Stimulated activated effector memory CD8-positive, alpha-beta T cell treated with anti-CD3 and anti-CD28 coated beads, Interleukin-12 subunit alpha, Interleukin-12 subunit beta, amount 100 ng/mL, for 72 hours (primary cell): ENCODE data around the gene JAGN1.
"Not testable (repeated sequence)": the region's sequence is repeated elsewhere in the genome, so short reads cannot be mapped to it uniquely, and the experiment has no call there.

Source experiments
- ATAC-seq: fragments of 150-1000 bp; cut with Tn5 transposase; 2 replicates; pipeline ENCODE4 v1.10.0; 2021
- DNase-seq, 2 donors: peaks; one replicate each; pipeline ENCODE4 v3.0.0; 2021 to 2022; ENCODE audit warnings: low spot score in 2 of 2
- H3K27ac Mint-ChIP-seq: one replicate; pipeline ENCODE4 v1.8.0; 2022; ENCODE audit warnings: mild to moderate bottlenecking, mixed read lengths
- H3K36me3 Mint-ChIP-seq: one replicate; pipeline ENCODE4 v1.8.0; 2022; ENCODE audit warnings: mild to moderate bottlenecking, mixed read lengths
- H3K4me1 Mint-ChIP-seq: one replicate; pipeline ENCODE4 v1.8.0; 2022; ENCODE audit warnings: mixed read lengths
- H3K4me3 Mint-ChIP-seq: one replicate; pipeline ENCODE4 v1.8.0; 2022; ENCODE audit warnings: mild to moderate bottlenecking, mixed read lengths
- H3K9me3 Mint-ChIP-seq: one replicate; pipeline ENCODE4 v1.8.0; 2022; ENCODE audit warnings: mixed read lengths

JAGN1 gene

GRCh38 chr3:9890249-9891071, at the start of gene JAGN1:
TSS of gene JAGN1 (plus strand) at chr3:9890610. CDS start at chr3:9890723, 113 bp downstream.
- Mint-ChIP-seq H3K9me3 (no peaks in the 10 kb centered on the region), H3K4me1 (peaks cover 37% of the 10 kb centered on the region), H3K27ac (peak within 1 kb of the TSS; percentile 99), H3K4me3 (peak within 1 kb of the TSS; percentile 89), H3K36me3 (peaks cover 53% of the 10 kb centered on the region)
- DNase-seq (peak; percentile 92 to 98), ATAC-seq (peak; percentile 89)

- Mint-ChIP-seq H3K4me1 (peaks cover 26% of the 10 kb centered on the region), H3K9me3 (no peaks in the 10 kb centered on the region), H3K27ac (no peak overlapping the region), H3K4me3 (no peak overlapping the region), H3K36me3 (peaks cover 75% of the 10 kb centered on the region)
- ATAC-seq (no peak), DNase-seq (no peak)
Measured at GRCh38 chr3:9841015-9841414, 49.4 kb upstream of the JAGN1 start.

DNA sequence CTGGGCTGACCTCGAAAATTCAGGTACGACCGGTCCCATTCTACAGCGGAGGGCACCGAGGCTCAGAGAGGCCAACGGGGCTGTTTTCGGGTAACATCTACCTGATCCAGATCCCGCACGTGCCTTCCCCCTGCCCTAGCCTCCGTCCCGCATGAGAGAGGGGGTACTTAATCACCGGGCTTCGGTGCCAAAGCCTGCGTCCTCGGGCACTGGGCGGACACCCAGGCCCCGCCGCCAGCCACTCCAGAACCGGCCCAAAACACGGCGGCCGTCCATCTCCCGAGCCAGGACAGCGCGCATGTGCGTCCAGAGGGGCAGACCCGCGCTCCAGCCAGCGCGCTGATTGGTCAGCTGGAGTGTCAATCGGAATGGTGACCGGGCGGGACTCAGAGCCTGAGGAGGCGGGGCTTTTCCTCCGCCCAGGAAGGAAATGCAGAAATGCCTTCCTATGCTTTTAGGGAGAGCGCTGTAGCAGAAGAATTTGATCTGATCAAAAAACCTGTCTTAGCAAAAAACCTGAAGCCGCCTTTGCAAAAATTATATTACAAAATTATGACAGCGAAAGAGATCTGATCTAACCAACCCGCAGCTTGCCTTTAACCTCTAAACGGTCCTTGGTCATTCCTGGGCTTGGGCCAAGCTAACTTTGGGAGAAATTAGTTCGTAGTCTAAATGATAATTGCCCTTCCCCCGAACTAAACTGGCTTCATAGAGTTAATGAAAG, 46.5 kb upstream of the JAGN1 start, which contains the start of gene RPUSD3:
Gene RPUSD3, minus strand, starts transcription at position 294 of the 724 bp plus-strand sequence. Its CDS starts 18 bp downstream, at position 276.
- no peaks in the 10 kb centered on the region for H3K9me3 Mint-ChIP-seq
- peaks cover 21% of the 10 kb centered on the region for H3K4me1 Mint-ChIP-seq
- peaks cover 50% of the 10 kb centered on the region for H3K36me3 Mint-ChIP-seq
- H3K27ac Mint-ChIP-seq, result peak within 1 kb of the TSS; percentile 95
- DNase-seq (peak; percentile 99 to 100), ATAC-seq (peak; percentile 97)
- H3K4me3 Mint-ChIP-seq, result peak within 1 kb of the TSS; percentile 99

DNA sequence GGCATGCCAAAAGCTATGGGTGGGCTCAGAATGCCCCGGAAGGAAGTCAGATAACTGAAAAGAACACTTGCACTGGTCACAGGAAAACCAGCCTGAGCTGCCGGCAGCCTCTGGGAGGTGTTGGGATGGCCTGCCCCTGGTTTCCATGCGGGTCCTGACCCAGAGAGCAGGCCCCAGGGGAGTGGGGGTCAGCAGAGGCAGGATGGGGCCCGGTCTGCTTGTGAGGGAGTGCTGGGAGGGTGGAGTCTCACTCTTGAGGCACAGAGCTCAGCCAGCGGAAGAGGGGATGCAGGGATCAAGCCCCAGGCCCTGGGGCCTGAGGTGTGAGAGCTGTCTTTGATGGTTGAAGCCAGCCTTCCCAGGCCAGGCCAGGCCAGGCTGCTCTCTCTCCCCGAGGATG, 44.2 kb upstream of the JAGN1 start:
- H3K4me3 Mint-ChIP-seq, result no peak overlapping the region
- ATAC-seq (no peak), DNase-seq (no peak)
- peaks cover 21% of the 10 kb centered on the region for H3K4me1 Mint-ChIP-seq
- no peaks in the 10 kb centered on the region for H3K9me3 Mint-ChIP-seq
- peaks cover 26% of the 10 kb centered on the region for H3K36me3 Mint-ChIP-seq
- no peak overlapping the region for H3K27ac Mint-ChIP-seq

DNA sequence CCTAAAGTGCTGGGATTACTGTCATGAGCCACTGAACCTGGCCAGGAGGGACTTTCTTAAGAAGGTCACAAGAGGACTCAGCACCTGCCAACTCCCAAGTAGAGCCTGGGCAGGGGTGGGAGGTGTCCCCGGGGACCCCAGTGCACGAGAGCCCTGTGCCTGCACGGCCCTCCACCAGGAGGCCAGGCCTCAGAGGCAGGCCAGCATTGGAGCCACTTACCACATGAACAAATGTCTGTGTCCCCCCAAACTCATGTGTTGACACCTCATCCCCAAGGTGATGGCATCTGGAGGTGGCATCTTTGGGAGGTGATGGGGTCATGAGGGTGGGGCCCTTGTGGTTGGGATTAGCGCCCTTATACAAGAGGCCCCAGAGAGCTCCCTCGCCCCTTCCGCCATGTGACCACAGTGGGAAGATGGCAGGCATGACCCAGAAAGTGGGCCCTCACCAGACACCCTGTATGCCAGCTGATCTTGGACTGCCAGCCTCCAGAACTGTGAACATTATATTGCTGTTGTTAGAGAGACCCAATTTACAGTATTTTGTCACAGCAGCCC, 43.4 kb upstream of the JAGN1 start:
- no peak overlapping the region for H3K27ac Mint-ChIP-seq
- H3K9me3 Mint-ChIP-seq, result no peaks in the 10 kb centered on the region
- DNase-seq (no peak), ATAC-seq (no peak)
- peaks cover 17% of the 10 kb centered on the region for H3K4me1 Mint-ChIP-seq
- H3K36me3 Mint-ChIP-seq, result peaks cover 18% of the 10 kb centered on the region
- H3K4me3 Mint-ChIP-seq, result no peak overlapping the region

DNA sequence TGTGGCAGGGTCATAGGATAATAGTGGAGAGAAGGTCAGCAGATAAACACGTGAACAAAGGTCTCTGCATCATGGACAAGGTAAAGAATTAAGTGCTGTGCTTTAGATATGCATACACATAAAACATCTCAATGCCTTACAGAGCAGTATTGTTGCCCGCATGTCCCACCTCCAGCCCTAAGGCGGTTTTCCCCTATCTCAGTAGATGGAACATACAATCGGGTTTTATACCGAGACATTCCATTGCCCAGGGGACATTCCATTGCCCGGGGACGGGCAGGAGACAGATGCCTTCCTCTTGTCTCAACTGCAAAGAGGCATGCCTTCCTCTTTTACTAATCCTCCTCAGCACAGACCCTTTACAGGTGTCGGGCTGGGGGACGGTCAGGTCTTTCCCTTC, 42.5 kb upstream of the JAGN1 start:
- H3K4me1 Mint-ChIP-seq, DNase-seq, H3K4me3 Mint-ChIP-seq, H3K9me3 Mint-ChIP-seq, H3K36me3 Mint-ChIP-seq, ATAC-seq, H3K27ac Mint-ChIP-seq: not testable (repeated sequence)

DNA sequence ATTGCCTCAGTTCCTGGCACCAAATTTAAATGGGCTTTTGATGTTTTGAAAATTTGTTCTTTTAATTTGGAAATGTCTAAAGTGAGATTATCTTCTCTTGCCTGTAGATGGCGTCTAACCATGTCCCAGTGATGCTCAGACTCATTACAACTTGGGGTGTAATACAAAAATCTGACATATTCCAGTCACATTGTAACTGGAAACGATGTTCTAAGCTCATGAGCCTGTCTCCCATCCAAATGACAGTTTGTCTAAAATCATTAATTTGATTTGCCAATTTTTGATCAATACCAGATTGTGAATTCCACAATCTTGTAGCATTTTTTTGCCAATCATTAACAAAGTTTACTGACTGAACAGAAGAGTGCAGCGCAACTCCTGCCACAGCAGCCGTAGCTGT, 41.5 kb upstream of the JAGN1 start:
- DNase-seq, H3K4me3 Mint-ChIP-seq: not testable (repeated sequence)

GRCh38 chr3:9851383-9851782, 39.0 kb upstream of the JAGN1 start:
- not testable (repeated sequence) for H3K27ac Mint-ChIP-seq, ATAC-seq, H3K9me3 Mint-ChIP-seq, H3K4me1 Mint-ChIP-seq, DNase-seq, H3K4me3 Mint-ChIP-seq, H3K36me3 Mint-ChIP-seq

More for the DNA sequence above, 41.5 kb upstream of the JAGN1 start:
- H3K36me3 Mint-ChIP-seq, ATAC-seq, H3K9me3 Mint-ChIP-seq, H3K27ac Mint-ChIP-seq: not testable (repeated sequence)
- H3K4me1 Mint-ChIP-seq, result peaks cover 12% of the 10 kb centered on the region

DNA sequence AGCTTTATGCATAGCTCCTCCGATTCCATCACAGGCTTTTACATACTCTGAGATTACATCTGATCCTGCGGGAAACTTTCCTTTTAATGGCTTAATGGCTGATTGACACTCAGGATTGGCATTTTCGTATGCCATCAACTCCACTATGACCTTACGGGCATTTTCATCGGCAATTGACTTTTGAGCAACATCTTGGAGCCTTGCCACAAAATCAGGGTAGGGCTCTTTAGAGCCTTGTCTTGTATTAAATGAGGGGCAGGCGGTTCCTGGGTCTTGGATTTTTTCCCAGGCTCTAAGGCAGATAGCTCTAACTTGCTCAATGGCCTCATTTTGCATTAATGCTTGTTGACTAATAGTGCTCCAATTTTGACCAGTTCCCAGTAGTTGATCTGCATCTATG, 38.5 kb upstream of the JAGN1 start:
- DNase-seq, H3K36me3 Mint-ChIP-seq, H3K27ac Mint-ChIP-seq, H3K4me1 Mint-ChIP-seq, ATAC-seq, H3K4me3 Mint-ChIP-seq, H3K9me3 Mint-ChIP-seq: not testable (repeated sequence)

DNA sequence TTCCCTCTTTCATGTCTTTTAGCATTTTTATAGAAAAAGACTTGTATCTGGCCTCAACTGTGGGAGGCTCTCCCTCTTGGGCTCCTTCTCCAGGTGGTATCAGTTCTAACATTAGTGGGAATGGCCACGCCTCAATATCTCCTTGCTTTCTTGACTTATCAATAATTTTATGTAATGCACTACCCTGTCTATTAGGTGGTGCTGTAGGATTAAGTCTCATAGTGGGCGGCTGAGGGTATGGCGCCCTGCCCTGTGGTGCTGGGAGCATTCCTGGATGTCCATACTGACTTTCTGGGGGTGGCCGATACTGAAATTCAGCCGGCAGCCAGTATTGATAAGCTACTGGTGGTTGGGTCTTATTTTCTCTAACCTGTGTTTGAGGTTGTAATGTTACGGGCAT, 37.9 kb upstream of the JAGN1 start:
- Mint-ChIP-seq H3K9me3 (no peaks in the 10 kb centered on the region), H3K27ac (no peak overlapping the region), H3K4me3 (no peak overlapping the region), H3K36me3 (peaks cover 6% of the 10 kb centered on the region), H3K4me1 (peaks cover 10% of the 10 kb centered on the region)
- DNase-seq, result no peak
- ATAC-seq, result no peak

- H3K4me3 Mint-ChIP-seq, H3K27ac Mint-ChIP-seq, H3K36me3 Mint-ChIP-seq, DNase-seq, H3K9me3 Mint-ChIP-seq, H3K4me1 Mint-ChIP-seq, ATAC-seq: not testable (repeated sequence)
Measured at GRCh38 chr3:9854291-9854940, 36.0 kb upstream of the JAGN1 start.

GRCh38 chr3:9855594-9855993, 34.8 kb upstream of the JAGN1 start:
- Mint-ChIP-seq H3K4me3 (no peak overlapping the region), H3K9me3 (no peaks in the 10 kb centered on the region), H3K27ac (no peak overlapping the region), H3K4me1 (peaks cover 10% of the 10 kb centered on the region), H3K36me3 (peaks cover 6% of the 10 kb centered on the region)
- no peak for DNase-seq
- no peak for ATAC-seq

- DNase-seq (no peak), ATAC-seq (no peak)
- Mint-ChIP-seq H3K4me3 (no peak overlapping the region), H3K27ac (peak overlapping the region; percentile 86), H3K9me3 (no peaks in the 10 kb centered on the region), H3K36me3 (no peaks in the 10 kb centered on the region), H3K4me1 (peaks cover 7% of the 10 kb centered on the region)
Measured at GRCh38 chr3:9859530-9860025, 30.8 kb upstream of the JAGN1 start.

DNA sequence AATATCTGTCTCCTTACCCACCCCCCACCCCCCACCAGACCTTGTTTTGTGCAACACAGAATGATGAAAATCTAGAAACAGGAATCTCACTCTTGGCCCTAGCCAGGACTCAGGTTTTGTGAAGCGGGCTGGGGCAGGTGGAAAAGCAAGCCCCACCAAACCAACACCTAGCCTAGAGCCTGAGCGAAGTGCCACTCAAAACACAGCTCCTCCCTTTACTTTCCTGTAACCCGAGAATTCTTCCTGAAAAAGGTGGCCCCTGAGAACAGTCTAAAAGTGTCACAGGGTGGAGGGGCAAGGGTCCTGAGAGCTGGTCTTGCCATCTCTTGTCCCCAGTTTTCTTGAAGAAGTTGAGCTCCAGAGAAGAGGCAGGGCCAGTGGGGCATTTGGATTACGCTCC, 29.2 kb upstream of the JAGN1 start:
- Mint-ChIP-seq H3K27ac (no peak overlapping the region), H3K9me3 (no peaks in the 10 kb centered on the region), H3K36me3 (no peaks in the 10 kb centered on the region), H3K4me1 (peaks cover 7% of the 10 kb centered on the region), H3K4me3 (no peak overlapping the region)
- no peak for DNase-seq
- ATAC-seq, result no peak

DNA sequence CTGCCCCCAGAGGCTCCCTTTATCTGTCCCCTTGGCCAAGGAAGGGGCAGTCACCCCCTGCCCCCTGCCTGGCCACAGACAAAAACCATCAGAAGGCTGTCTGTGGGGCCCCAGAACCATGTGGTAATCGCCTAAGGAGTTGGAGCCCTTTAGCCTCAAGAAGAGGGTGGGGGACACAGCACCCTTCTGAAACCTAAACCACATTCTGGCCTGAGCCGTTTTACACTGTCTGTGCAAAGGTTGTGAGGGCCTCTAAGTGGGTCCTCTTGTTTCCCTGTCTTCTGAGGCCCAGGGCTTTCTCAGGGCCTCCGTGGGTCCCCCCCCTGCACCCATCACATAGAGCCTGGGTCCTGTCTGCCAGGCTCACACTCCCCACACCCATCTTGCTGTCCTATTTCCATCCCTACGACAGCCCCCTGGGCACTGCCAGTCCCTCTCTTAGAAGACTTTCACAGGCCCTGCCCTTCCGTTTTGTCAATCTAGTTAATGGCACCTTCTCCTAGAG, 28.7 kb upstream of the JAGN1 start:
- Mint-ChIP-seq H3K36me3 (no peaks in the 10 kb centered on the region), H3K4me3 (peak overlapping the region; percentile 33), H3K9me3 (no peaks in the 10 kb centered on the region), H3K4me1 (peaks cover 7% of the 10 kb centered on the region), H3K27ac (peak overlapping the region; percentile 74)
- DNase-seq, result no peak
- ATAC-seq, result no peak
